OCI-LY7 (cell line): ENCODE measurements around the gene HRK.

ENCODE experiments used
- CTCF ChIP-seq: fragments of 200-600 bp; sonication (generic); conservative IDR thresholded peaks from 2 replicates; pipeline ENCODE4 v1.5.1; 2014; ENCODE audit warnings: mild to moderate bottlenecking, antibody characterized with exemption, low read length, moderate library complexity, mixed read lengths
- EZH2phosphoT487 ChIP-seq: fragments of 200-600 bp; sonication (generic); IDR thresholded peaks from 2 replicates; pipeline ENCODE4 v1.6.1; 2018; ENCODE audit warnings: low read depth, borderline replicate concordance, mild to moderate bottlenecking, mixed run types, antibody characterized with exemption, low read length, moderate library complexity, mixed read lengths

- TF ChIP-seq CTCF, result no peak
- TF ChIP-seq EZH2phosphoT487, result no peak
These were observed 29.0 kb upstream of the HRK start for GRCh38 chr12:116910280-116910644.
